GM10266 (cell line): ENCODE data around the gene PIGP.

Experiments
- DNase-seq: peaks from one replicate; pipeline ENCODE4 v3.0.0; 2012; ENCODE audit errors: extremely low spot score
- TF ChIP-seq, protein P1 (sequence below): IDR thresholded peaks from 2 replicates; pipeline ENCODE4 v1.5.1; 2012; ENCODE audit warnings: mild to moderate bottlenecking, low read depth; ENCODE audit not compliant: control insufficient read depth, insufficient read depth; ENCODE audit errors: missing control alignments

Gene PIGP

DNA sequence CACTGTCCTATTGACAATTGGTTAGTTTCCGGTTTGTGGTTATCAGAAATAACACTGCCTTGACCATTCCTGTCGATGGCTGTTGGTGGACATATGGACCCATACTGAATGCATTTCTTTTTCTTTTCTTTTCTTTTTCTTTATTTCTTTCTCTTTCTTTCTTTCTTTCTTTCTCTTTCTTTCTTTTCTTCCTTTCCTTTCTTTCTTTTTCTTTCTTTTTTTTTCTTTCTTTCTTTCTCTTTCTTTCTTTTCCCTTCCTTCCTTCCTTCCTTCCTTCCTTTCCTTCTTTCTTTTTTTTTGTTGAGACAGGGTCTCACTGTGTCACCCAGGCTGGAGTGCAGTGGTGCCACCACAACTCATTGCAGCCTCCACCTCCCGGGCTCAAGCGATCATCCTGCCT lies 42.0 kb downstream of the PIGP start:
- DNase-seq = no peak
- TF ChIP-seq, protein P1, sequence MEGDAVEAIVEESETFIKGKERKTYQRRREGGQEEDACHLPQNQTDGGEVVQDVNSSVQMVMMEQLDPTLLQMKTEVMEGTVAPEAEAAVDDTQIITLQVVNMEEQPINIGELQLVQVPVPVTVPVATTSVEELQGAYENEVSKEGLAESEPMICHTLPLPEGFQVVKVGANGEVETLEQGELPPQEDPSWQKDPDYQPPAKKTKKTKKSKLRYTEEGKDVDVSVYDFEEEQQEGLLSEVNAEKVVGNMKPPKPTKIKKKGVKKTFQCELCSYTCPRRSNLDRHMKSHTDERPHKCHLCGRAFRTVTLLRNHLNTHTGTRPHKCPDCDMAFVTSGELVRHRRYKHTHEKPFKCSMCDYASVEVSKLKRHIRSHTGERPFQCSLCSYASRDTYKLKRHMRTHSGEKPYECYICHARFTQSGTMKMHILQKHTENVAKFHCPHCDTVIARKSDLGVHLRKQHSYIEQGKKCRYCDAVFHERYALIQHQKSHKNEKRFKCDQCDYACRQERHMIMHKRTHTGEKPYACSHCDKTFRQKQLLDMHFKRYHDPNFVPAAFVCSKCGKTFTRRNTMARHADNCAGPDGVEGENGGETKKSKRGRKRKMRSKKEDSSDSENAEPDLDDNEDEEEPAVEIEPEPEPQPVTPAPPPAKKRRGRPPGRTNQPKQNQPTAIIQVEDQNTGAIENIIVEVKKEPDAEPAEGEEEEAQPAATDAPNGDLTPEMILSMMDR = no peak

DNA sequence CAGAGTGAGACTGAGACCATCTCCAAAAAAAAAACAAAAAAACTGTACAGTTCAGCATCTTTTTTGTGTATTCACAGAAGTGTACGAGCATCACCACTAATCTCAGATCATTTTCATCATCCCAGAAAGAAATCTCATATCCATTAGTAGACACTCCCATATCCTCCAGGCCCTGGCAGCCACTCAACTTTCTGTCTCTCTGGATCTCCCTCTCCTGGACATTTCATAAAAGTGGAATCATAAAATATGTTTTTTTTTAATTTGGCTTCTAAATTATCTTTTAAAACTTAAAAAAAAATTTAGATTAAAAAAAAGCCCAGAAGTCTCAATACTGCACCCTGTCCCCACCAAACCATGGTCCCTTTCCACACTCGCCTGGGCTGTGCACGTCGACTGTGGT lies 44.3 kb downstream of the PIGP start:
- no peak for DNase-seq
- TF ChIP-seq, protein P1 = no peak

DNA sequence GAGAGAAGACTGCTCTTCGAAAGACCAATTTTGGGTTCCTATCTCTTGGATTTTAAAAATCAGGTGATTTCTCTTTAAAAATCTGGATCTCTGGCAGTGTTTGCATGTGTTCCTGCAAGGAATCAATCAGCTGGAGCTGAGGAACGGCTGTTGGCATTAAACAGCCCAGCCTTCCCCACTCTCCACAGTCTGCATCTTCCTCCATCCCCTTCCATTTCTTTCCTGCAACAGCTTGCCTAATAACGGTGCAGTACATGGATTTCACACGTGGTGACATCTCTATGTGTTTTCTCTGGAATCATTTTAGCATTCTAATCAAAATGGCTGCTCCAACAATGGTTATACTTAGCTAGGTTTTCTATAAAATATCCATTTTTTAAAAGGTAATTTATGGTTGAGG lies 46.4 kb downstream of the PIGP start:
- DNase-seq = no peak
- TF ChIP-seq, protein P1 = no peak

DNA sequence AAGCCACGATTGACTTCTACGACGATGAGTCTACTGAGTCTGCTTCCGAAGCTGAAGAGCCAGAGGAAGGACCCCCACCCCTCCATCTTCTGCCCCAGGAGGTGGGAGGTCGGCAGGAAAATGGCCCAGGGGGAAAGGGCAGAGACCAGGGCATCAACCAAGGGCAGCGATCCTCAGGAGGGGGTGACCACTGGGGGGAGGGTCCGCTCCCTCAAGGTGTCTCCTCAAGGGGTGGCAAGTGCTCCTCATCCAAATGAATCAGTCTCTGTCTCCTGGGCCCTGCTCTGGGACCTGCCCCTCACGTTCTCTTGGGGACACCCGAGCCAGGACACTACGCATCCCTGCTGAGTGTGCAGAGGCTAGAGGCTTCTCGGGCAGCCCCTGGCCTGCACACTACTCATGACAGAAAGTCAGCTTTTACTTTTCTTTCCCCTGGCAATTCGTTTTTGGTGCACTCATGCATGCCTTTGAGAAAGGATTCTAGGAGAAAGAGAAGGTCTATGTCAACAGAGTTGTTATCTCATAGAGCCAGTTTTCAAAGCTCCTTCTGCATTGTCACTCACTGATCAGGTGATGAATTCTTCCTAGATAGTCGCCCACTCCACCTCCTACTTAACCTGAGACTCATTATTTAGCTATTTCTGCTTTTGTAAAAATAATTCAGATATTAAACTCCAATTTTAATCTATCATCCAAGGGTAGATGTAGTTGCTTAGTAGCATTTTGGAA lies 54.8 kb downstream of the PIGP start:
- no peak for DNase-seq
- TF ChIP-seq, protein P1 = no peak
